SK-N-SH (cell line): Measurements from ENCODE around the gene MRRF. TPM values are rescaled to one million over a fixed set of nuclear protein-coding genes. Genes with fewer than 3 reads are reported as not detected.

Source experiments
- CTCF ChIA-PET: fragments of 300-600, 350-600 bp; formaldehyde crosslinking; extraction: SDS; loops from one replicate; lab custom pipeline; 2021; lab: Yijun Ruan, JAX
- POLR2A ChIA-PET: fragments of 350-600 bp; sonication (Branson Sonifier 250); formaldehyde crosslinking; extraction: SDS; loops from one replicate; lab custom pipeline; 2020; ENCODE audit warnings: antibody characterized with exemption, inconsistent platforms; lab: Yijun Ruan, JAX
- DNase-seq: peaks from one replicate; pipeline ENCODE4 v3.0.0; 2012
- H2AFZ ChIP-seq: fragments of 200-600 bp; sonication (generic); 2 replicates; pipeline ENCODE4 v1.8.1; 2016; ENCODE audit warnings: antibody characterized with exemption, mild to moderate bottlenecking, low read depth
- H3F3A ChIP-seq: fragments of 200-600 bp; sonication (generic); replicated peaks from 2 replicates; pipeline ENCODE3; 2016; ENCODE audit warnings: antibody characterized with exemption, mild to moderate bottlenecking; ENCODE audit not compliant: insufficient read depth
- H3K27ac ChIP-seq, 2 experiments: fragments of 200-500 bp in 1 of 2; fragments of 200-600 bp in 1 of 2; sonication (Bioruptor generic) in 1 of 2; sonication (generic), shearing (Covaris generic) in 1 of 2; 2 replicates each; pipeline versions ENCODE4 v1.5.1 to v1.6.1; 2014 to 2016; ENCODE audit warnings: low read depth in 2 of 2, inconsistent platforms in 1 of 2, low read length in 1 of 2, mild to moderate bottlenecking in 1 of 2, mixed read lengths in 1 of 2
- H3K27me3 ChIP-seq: fragments of 200-600 bp; sonication (generic), shearing (Covaris generic); 2 replicates; pipeline ENCODE4 v1.6.1; 2016; ENCODE audit warnings: mixed run types; ENCODE audit not compliant: insufficient read depth
- H3K36me3 ChIP-seq, 2 experiments: fragments of 200-500 bp in 1 of 2; fragments of 200-600 bp in 1 of 2; sonication (Bioruptor generic) in 1 of 2; sonication (generic) in 1 of 2; replicated peaks in 1 of 2; 2 replicates each; pipeline versions ENCODE3 to v1.5.1; 2014 to 2016; ENCODE audit warnings: low read length in 1 of 2, mild to moderate bottlenecking in 1 of 2; ENCODE audit not compliant: insufficient read depth in 2 of 2, control insufficient read depth in 1 of 2
- H3K4me1 ChIP-seq, 2 experiments: fragments of 200-500 bp in 1 of 2; fragments of 200-600 bp in 1 of 2; sonication (Bioruptor generic) in 1 of 2; sonication (generic), shearing (Covaris generic) in 1 of 2; 2 replicates each; pipeline versions ENCODE4 v1.5.1 to v1.6.1; 2014 to 2016; ENCODE audit warnings: low read depth in 1 of 2, low read length in 1 of 2, mixed run types in 1 of 2; ENCODE audit not compliant: insufficient read depth in 2 of 2, control insufficient read depth in 1 of 2
- H3K4me2 ChIP-seq: fragments of 200-600 bp; sonication (generic), shearing (Covaris generic); 2 replicates; pipeline ENCODE4 v1.6.1; 2017; ENCODE audit warnings: mixed run types
- H3K4me3 ChIP-seq, 2 experiments: fragments of 200-500 bp in 1 of 2; fragments of 200-600 bp in 1 of 2; sonication (Bioruptor generic) in 1 of 2; sonication (generic), shearing (Covaris generic) in 1 of 2; 2 replicates each; pipeline versions ENCODE4 v1.5.1 to v1.8.1; 2014 to 2016; ENCODE audit warnings: low read depth in 2 of 2, inconsistent platforms in 1 of 2, low read length in 1 of 2, mild to moderate bottlenecking in 1 of 2, mixed read lengths in 1 of 2, moderate library complexity in 1 of 2
- H3K79me2 ChIP-seq: fragments of 200-600 bp; sonication (generic); 2 replicates; pipeline ENCODE4 v1.8.1; 2017; ENCODE audit warnings: mild to moderate bottlenecking; ENCODE audit not compliant: insufficient read depth
- H3K9ac ChIP-seq: fragments of 200-600 bp; sonication (generic); 2 replicates; pipeline ENCODE4 v1.6.1; 2017; ENCODE audit warnings: mixed run types
- H3K9me2 ChIP-seq: fragments of 200-600 bp; sonication (generic); 2 replicates; pipeline ENCODE4 v1.6.1; 2017; ENCODE audit warnings: mixed run types
- H3K9me3 ChIP-seq: fragments of 200-600 bp; sonication (generic); 2 replicates; pipeline ENCODE4 v1.6.1; 2017; ENCODE audit warnings: mixed run types, mild to moderate bottlenecking, moderate library complexity
- H4K20me1 ChIP-seq: fragments of 200-600 bp; sonication (generic); 2 replicates; pipeline ENCODE4 v1.6.1; 2017; ENCODE audit warnings: mild to moderate bottlenecking, mixed run types; ENCODE audit not compliant: insufficient read depth
- EP300 ChIP-seq, 2 experiments: IDR thresholded peaks; 2 replicates each; pipeline versions ENCODE4 v1.4.0 to v1.6.1; 2012; ENCODE audit warnings: borderline replicate concordance in 1 of 2, low read depth in 1 of 2, low read length in 1 of 2
- EZH2phosphoT487 ChIP-seq: fragments of 200-600 bp; sonication (generic); IDR thresholded peaks from 2 replicates; pipeline ENCODE4 v1.6.1; 2017; ENCODE audit warnings: low read depth, mixed run types, mild to moderate bottlenecking, antibody characterized with exemption, moderate library complexity, borderline replicate concordance
- FOSL2 ChIP-seq: IDR thresholded peaks from 2 replicates; pipeline ENCODE4 v1.4.0; 2012; ENCODE audit warnings: low read depth, mild to moderate bottlenecking, moderate library complexity, borderline replicate concordance
- FOXJ3 ChIP-seq: sonication (generic); formaldehyde crosslinking; IDR thresholded peaks from 2 replicates; pipeline ENCODE4 v1.5.1; 2020; ENCODE audit warnings: mild to moderate bottlenecking, missing genetic modification reagents
- GABPA ChIP-seq: IDR thresholded peaks from 2 replicates; pipeline ENCODE4 v1.4.0; 2012; ENCODE audit warnings: low read depth, mild to moderate bottlenecking
- MAX ChIP-seq: IDR thresholded peaks from 2 replicates; pipeline ENCODE4 v1.4.0; 2012; ENCODE audit warnings: low read depth
- MEF2A ChIP-seq: IDR thresholded peaks from 2 replicates; pipeline ENCODE4 v1.4.0; 2012; ENCODE audit warnings: low read depth, borderline replicate concordance
- NFIC ChIP-seq: IDR thresholded peaks from 2 replicates; pipeline ENCODE4 v1.4.0; 2012; ENCODE audit warnings: borderline replicate concordance
- NRF1 ChIP-seq: IDR thresholded peaks from 2 replicates; pipeline ENCODE4 v1.6.1; 2012; ENCODE audit warnings: low read depth, mild to moderate bottlenecking, low read length
- POLR2AphosphoS5 ChIP-seq: IDR thresholded peaks from 2 replicates; pipeline ENCODE4 v1.6.1; 2012; ENCODE audit warnings: low read depth, low read length
- RCOR1 ChIP-seq: fragments of 150-350 bp; IDR thresholded peaks from 2 replicates; pipeline ENCODE4 v1.6.1; 2017; ENCODE audit warnings: antibody characterized with exemption, low read length
- REST ChIP-seq: IDR thresholded peaks from 2 replicates; pipeline ENCODE4 v1.6.1; 2012; ENCODE audit warnings: mild to moderate bottlenecking, low read depth, low read length, moderate library complexity
- TEAD4 ChIP-seq: IDR thresholded peaks from 2 replicates; pipeline ENCODE4 v1.4.0; 2012; ENCODE audit warnings: mild to moderate bottlenecking, borderline replicate concordance; ENCODE audit not compliant: insufficient read depth
- whole genome bisulfite sequencing: methylation state at CpG from one replicate; pipeline ENCODE4 v1.1.6; 2017; ENCODE audit warnings: low lambda C conversion rate; 5-methylcytosine and 5-hydroxymethylcytosine counted together
- polyA plus RNA-seq, 3 experiments: library from polyadenylated mRNA; depleted of rRNA; stranded (reverse); fragments of >200 nt; gene quantifications; 2 replicates each; pipeline ENCODE4 v1.2.3, GENCODE V29; 2012
- TF ChIP-seq, protein P1 (sequence below): fragments of 200-600 bp; sonication (generic); IDR thresholded peaks from 2 replicates; pipeline ENCODE4 v1.6.1; 2017; ENCODE audit warnings: antibody characterized with exemption, mild to moderate bottlenecking, moderate library complexity
- TF ChIP-seq, protein P2 (sequence below): IDR thresholded peaks from 2 replicates; pipeline ENCODE4 v1.4.0; 2012; ENCODE audit warnings: low read depth, borderline replicate concordance

Gene MRRF
- polyA plus RNA-seq, 1 of the 3 experiments (the other 2 are of a cell fraction) = 35.1 TPM

DNA sequence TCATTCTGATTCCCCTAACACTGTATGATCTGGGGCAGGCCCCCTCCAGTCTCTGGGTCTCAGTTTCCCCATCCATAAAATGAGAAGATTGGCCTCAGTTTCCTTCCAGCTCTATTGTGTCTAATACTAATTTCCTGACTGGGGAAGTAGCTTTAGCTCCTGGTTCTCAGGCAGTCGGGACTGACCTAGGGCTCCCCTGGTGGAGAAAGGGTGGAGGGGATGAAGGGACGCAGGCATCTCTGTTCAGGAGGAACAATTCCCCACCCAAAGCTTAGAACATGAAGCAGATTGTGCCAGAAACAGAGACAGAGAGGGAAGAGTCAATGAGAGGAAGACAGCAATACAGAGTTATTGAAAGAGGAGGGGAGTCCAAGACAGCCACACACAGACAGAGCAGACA lies 91.9 kb downstream of the MRRF start:
- H3K27me3 ChIP-seq = no peaks in the 10 kb centered on the region
- H2AFZ ChIP-seq = no peak overlapping the region
- no peak overlapping the region for H3K4me2 ChIP-seq
- TF ChIP-seq, protein P1, sequence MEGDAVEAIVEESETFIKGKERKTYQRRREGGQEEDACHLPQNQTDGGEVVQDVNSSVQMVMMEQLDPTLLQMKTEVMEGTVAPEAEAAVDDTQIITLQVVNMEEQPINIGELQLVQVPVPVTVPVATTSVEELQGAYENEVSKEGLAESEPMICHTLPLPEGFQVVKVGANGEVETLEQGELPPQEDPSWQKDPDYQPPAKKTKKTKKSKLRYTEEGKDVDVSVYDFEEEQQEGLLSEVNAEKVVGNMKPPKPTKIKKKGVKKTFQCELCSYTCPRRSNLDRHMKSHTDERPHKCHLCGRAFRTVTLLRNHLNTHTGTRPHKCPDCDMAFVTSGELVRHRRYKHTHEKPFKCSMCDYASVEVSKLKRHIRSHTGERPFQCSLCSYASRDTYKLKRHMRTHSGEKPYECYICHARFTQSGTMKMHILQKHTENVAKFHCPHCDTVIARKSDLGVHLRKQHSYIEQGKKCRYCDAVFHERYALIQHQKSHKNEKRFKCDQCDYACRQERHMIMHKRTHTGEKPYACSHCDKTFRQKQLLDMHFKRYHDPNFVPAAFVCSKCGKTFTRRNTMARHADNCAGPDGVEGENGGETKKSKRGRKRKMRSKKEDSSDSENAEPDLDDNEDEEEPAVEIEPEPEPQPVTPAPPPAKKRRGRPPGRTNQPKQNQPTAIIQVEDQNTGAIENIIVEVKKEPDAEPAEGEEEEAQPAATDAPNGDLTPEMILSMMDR = peak; percentile 41
- TF ChIP-seq, protein P2, sequence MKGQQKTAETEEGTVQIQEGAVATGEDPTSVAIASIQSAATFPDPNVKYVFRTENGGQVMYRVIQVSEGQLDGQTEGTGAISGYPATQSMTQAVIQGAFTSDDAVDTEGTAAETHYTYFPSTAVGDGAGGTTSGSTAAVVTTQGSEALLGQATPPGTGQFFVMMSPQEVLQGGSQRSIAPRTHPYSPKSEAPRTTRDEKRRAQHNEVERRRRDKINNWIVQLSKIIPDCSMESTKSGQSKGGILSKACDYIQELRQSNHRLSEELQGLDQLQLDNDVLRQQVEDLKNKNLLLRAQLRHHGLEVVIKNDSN = no peak
- no peaks in the 10 kb centered on the region for H4K20me1 ChIP-seq
- ChIA-PET CTCF (interaction anchor here (0.7 to 21.3 kb wide), 6 partner anchors 9 to 261 kb away, joined by 3 to 528 read pairs (median 5); no protein-coding TSS in a partner anchor), POLR2A (no interaction called here)
- no peak for DNase-seq
- H3K4me1 ChIP-seq = peaks cover 0 to 7% of the 10 kb centered on the region in 2 experiments; a peak in 1 of 4 replicates
- 27% methylated on average over 2 of the region's 2 CpGs for WGBS
- no peaks in the 10 kb centered on the region for H3K36me3 ChIP-seq
- H3K9me2 ChIP-seq = no peaks in the 10 kb centered on the region
- no peak overlapping the region for H3K9ac ChIP-seq
- H3K9me3 ChIP-seq = no peaks in the 10 kb centered on the region
- H3K27ac ChIP-seq = no peak overlapping the region
- peaks cover 3% of the 10 kb centered on the region for H3F3A ChIP-seq
- no peaks in the 10 kb centered on the region for H3K79me2 ChIP-seq
- no peak overlapping the region for H3K4me3 ChIP-seq

DNA sequence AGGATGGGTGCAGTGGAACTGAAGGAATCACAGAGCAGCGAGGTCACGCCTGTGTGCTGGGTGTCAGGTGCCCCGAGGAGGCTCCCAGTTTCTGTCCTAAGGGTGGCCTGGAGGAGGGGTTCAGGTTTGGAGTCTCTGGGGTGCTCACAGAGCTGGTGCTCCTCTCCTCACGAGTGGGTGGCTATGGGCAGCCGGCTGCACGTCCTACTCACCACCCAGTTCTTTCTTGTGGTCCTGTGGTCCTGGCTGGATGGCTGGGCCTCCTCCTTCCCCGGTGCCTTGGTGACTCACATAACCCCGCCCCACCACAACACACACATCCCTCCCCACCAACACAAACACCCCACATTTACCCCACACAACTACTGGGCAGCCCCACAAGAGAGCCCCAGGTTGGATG lies 96.2 kb downstream of the MRRF start:
- H3K27ac ChIP-seq = no peak overlapping the region
- H3K4me2 ChIP-seq = no peak overlapping the region
- no peak for DNase-seq
- no peak overlapping the region for H3K4me3 ChIP-seq
- POLR2A ChIA-PET = interaction anchor here (0.7 kb wide), 1 partner anchor 972 kb away, joined by 3 read pairs; no protein-coding TSS in a partner anchor
- CTCF ChIA-PET = interaction anchor here (0.8 to 3.6 kb wide), 2 partner anchors 11 to 262 kb away, joined by 3 to 19 read pairs; no protein-coding TSS in a partner anchor
- no peaks in the 10 kb centered on the region for H3K36me3 ChIP-seq
- H3K9ac ChIP-seq = no peak overlapping the region
- H3K4me1 ChIP-seq = peaks cover 0 to 7% of the 10 kb centered on the region in 2 experiments; a peak in 1 of 4 replicates
- H3F3A ChIP-seq = peaks cover 3% of the 10 kb centered on the region
- 69% methylated on average over 5 of the region's 8 CpGs for WGBS
- no peaks in the 10 kb centered on the region for H4K20me1 ChIP-seq
- no peaks in the 10 kb centered on the region for H3K9me3 ChIP-seq
- no peaks in the 10 kb centered on the region for H3K79me2 ChIP-seq
- H3K27me3 ChIP-seq = no peaks in the 10 kb centered on the region
- H2AFZ ChIP-seq = no peak overlapping the region
- H3K9me2 ChIP-seq = no peaks in the 10 kb centered on the region
- no peak for TF ChIP-seq GABPA
- no peak for TF ChIP-seq NFIC
- no peak for TF ChIP-seq POLR2AphosphoS5
- no peak for TF ChIP-seq EZH2phosphoT487
- TF ChIP-seq MEF2A = no peak
- TF ChIP-seq, protein P2 = no peak
- no peak for TF ChIP-seq REST
- no peak for TF ChIP-seq FOXJ3 (CRISPR knock-in tag)
- TF ChIP-seq TEAD4 = no peak
- no peak for TF ChIP-seq MAX
- no peak for TF ChIP-seq EP300 (IDR thresholded peaks at IDR 0.05; ENCODE audit: borderline replicate concordance in 1 of 2, low read depth in 1 of 2, low read length in 1 of 2)
- no peak for TF ChIP-seq RCOR1
- TF ChIP-seq FOSL2 = no peak
- TF ChIP-seq NRF1 = no peak
- TF ChIP-seq, all 33 proteins: peak for 0
